Adrenal gland (tissue), 12 donors: ENCODE results near the gene FBXO21. TPM values are rescaled to one million over a fixed set of nuclear protein-coding genes. Genes with fewer than 3 reads are reported as not detected.

Experiments
- DNase-seq, 7 donors: peaks; one replicate each; pipeline ENCODE4 v3.0.0-alpha.2; 2019 to 2020
- H3K27ac ChIP-seq, 5 donors: fragments of 200-600 bp; sonication (generic) in 4 of 5; 1 replicate in 3 of 5; 2 replicates in 2 of 5; pipeline versions ENCODE4 v1.5.1 to v1.8.0; 2016 to 2020; ENCODE audit warnings: mild to moderate bottlenecking in 1 of 5
- H3K27me3 ChIP-seq: fragments of 200-600 bp; 2 replicates; pipeline ENCODE4 v1.8.0; 2021
- H3K36me3 ChIP-seq, 2 donors: fragments of 200-600 bp; replicated peaks in 1 of 2; 1 replicate in 1 of 2; 2 replicates in 1 of 2; pipeline versions ENCODE4 v1.5.1 to v1.8.0; 2018 to 2022
- H3K4me1 ChIP-seq, 2 donors: fragments of 200-600 bp; replicated peaks in 1 of 2; 1 replicate in 1 of 2; 2 replicates in 1 of 2; pipeline versions ENCODE4 v1.5.1 to v1.8.0; 2018 to 2021
- H3K4me3 ChIP-seq, 4 donors: fragments of 200-600 bp; sonication (generic) in 3 of 4; one replicate each; pipeline ENCODE4 v1.5.1; 2016 to 2018
- H3K9me3 ChIP-seq, 3 donors: fragments of 200-600 bp; sonication (generic) in 1 of 3; replicated peaks in 1 of 3; 1 replicate in 2 of 3; 2 replicates in 1 of 3; pipeline versions ENCODE4 v1.5.1 to v1.8.0; 2016 to 2021
- CTCF ChIP-seq, 6 experiments: fragments of 450-650 bp in 4 of 6; fragments of 200-600 bp in 2 of 6; sonication (generic) in 1 of 6; IDR thresholded peaks; 1 replicate in 5 of 6; 2 replicates in 1 of 6; pipeline versions ENCODE4 v1.5.1 to v1.8.0; 2016 to 2021; ENCODE audit warnings: antibody characterized with exemption in 6 of 6, mild to moderate bottlenecking in 2 of 6, moderate library complexity in 1 of 6
- POLR2A ChIP-seq, 2 donors: fragments of 450-650 bp; IDR thresholded peaks; one replicate each; pipeline ENCODE4 v1.6.1; 2017; ENCODE audit warnings: antibody characterized with exemption in 2 of 2, mild to moderate bottlenecking in 2 of 2, moderate library complexity in 1 of 2
- WGBS, 4 donors: extraction: QIAGEN DNeasy Blood & Tissue Kit in 2 of 4; methylation state at CpG; one replicate each; pipeline versions ENCODE4 v1.1.5 to v1.1.7; 2013 to 2017; 5-methylcytosine and 5-hydroxymethylcytosine counted together
- intact Hi-C, 2 donors: fragments of 100-400 bp; cut with DNase I; formaldehyde crosslinking; loops; one replicate each; pipeline versions ENCODE4 v1.14.1 to v1.15.0; 2022 to 2023
- polyA plus RNA-seq, 3 donors: library from polyadenylated mRNA; stranded (reverse); fragments of 200-250 nt in 2 of 3; fragments of 350-450 nt in 1 of 3; fragmentation: Illumina TruSeq in 1 of 3; extraction: RNeasy Lipid Tissue Mini Kit (QIAGEN cat#74804) in 1 of 3; gene quantifications; one replicate each; pipeline ENCODE4 v1.2.3, GENCODE V29; 2013 to 2014
- total RNA-seq, 9 donors: library from RNA; depleted of rRNA in 4 of 9; stranded (reverse); fragments of >200 nt in 4 of 9; fragments of 120-200 nt in 1 of 9; fragmentation: NEBNext Ultra II Directional in 1 of 9; extraction: Animal tissue kit (Norgen Biotek cat#: 25700) in 1 of 9; gene quantifications; one replicate each; pipeline versions ENCODE4 v1.1.0 to v1.2.4, GENCODE V29; 2013 to 2023
- donor health status: healthy with polysubstance abuse.
- donor health status: Bipolar disorder and iron deficiency.
- donor health status: DM: yes; HTN: yes; CAD: no.
- donor health status: DM: no; HTN: no; CAD: no.
- donor health status: DM: no; HTN: no; CAD: no.
- donor health status: DM: yes; HTN: yes; CAD: no.

FBXO21 gene
- total and polyA plus RNA-seq, 12 donors: 22.8 to 309 (median 103) TPM

- WGBS, 4 donors: 78 to 87% (median 83%) methylated on average over 12 of the region's 12 CpGs
- peaks cover 0 to 39% of the 10 kb centered on the region in 2 donors for H3K36me3 ChIP-seq
- H3K9me3 ChIP-seq: no peaks in the 10 kb centered on the region
- DNase-seq: peak in 1 of 7 donors; percentile 29
- no peak overlapping the region for H3K27ac ChIP-seq
- intact Hi-C loops: no loop called here
- H3K4me3 ChIP-seq: no peak overlapping the region
- peaks cover 6 to 10% of the 10 kb centered on the region in 2 donors for H3K4me1 ChIP-seq
- TF ChIP-seq CTCF (IDR thresholded peaks at IDR 0.05) (no peak), POLR2A (IDR thresholded peaks at IDR 0.05) (no peak)
- no peaks in the 10 kb centered on the region for H3K27me3 ChIP-seq
These were observed 42.6 kb downstream of the FBXO21 start for GRCh38 chr12:117147639-117148038.

- no peaks in the 10 kb centered on the region for H3K27me3 ChIP-seq
These were observed 44.6 kb downstream of the FBXO21 start for GRCh38 chr12:117145597-117146154.

GRCh38 chr12:117144599-117144998 is 45.7 kb downstream of the FBXO21 start:
- no peaks in the 10 kb centered on the region for H3K9me3 ChIP-seq
- H3K27ac ChIP-seq: no peak overlapping the region
- no peak for TF ChIP-seq POLR2A (IDR thresholded peaks at IDR 0.05)
- no peak for TF ChIP-seq CTCF (IDR thresholded peaks at IDR 0.05)
- H3K36me3 ChIP-seq: peaks cover 0 to 35% of the 10 kb centered on the region in 2 donors
- no peaks in the 10 kb centered on the region for H3K4me1 ChIP-seq
- peak in 1 of 7 donors; percentile 5 for DNase-seq
- H3K27me3 ChIP-seq: no peaks in the 10 kb centered on the region
- 95 to 98% (median 97%) methylated on average over 15 of the region's 15 CpGs for WGBS, 4 donors
- H3K4me3 ChIP-seq: no peak overlapping the region
- intact Hi-C loops: no loop called here

More at GRCh38 chr12:117145597-117146154, 44.6 kb downstream of the FBXO21 start:
- DNase-seq: no peak
- WGBS, 4 donors: 91 to 94% (median 92%) methylated on average over 11 to 13 of the region's 13 CpGs
- Histone ChIP-seq H3K4me1 (no peaks in the 10 kb centered on the region), H3K4me3 (no peak overlapping the region), H3K9me3 (no peaks in the 10 kb centered on the region), H3K36me3 (peaks cover 0 to 38% of the 10 kb centered on the region in 2 donors), H3K27ac (no peak overlapping the region)
- no peak for TF ChIP-seq POLR2A (IDR thresholded peaks at IDR 0.05)
- no peak for TF ChIP-seq CTCF (IDR thresholded peaks at IDR 0.05)
- intact Hi-C loops: no loop called here

GRCh38 chr12:117143008-117143532 is 47.2 kb downstream of the FBXO21 start:
- peak in 1 of 7 donors; percentile 74 for DNase-seq
- peaks cover 0 to 25% of the 10 kb centered on the region in 2 donors for H3K36me3 ChIP-seq
- intact Hi-C loops: no loop called here
- H3K9me3 ChIP-seq: no peaks in the 10 kb centered on the region
- H3K27me3 ChIP-seq: no peaks in the 10 kb centered on the region
- WGBS, 4 donors: 83 to 90% (median 87%) methylated on average over 18 of the region's 18 CpGs
- H3K4me3 ChIP-seq: no peak overlapping the region
- H3K4me1 ChIP-seq: no peaks in the 10 kb centered on the region
- TF ChIP-seq POLR2A (IDR thresholded peaks at IDR 0.05) (no peak), CTCF (IDR thresholded peaks at IDR 0.05) (no peak)
- peak overlapping the region in 1 of 5 donors; percentile 21 for H3K27ac ChIP-seq
